OCI-LY1 (cell line): ENCODE measurements around the gene PLCXD3.

ENCODE experiments used
- H2AFZ ChIP-seq: fragments of 200-600 bp; sonication (generic), shearing (Covaris generic); 2 replicates; pipeline ENCODE4 v1.6.0; 2014; ENCODE audit warnings: antibody characterized with exemption, mild to moderate bottlenecking, low read length
- H3F3A ChIP-seq: fragments of 200-600 bp; sonication (generic), shearing (Covaris generic); 2 replicates; pipeline ENCODE4 v1.6.0; 2014; ENCODE audit warnings: mild to moderate bottlenecking, antibody characterized with exemption, low read length, moderate library complexity; ENCODE audit not compliant: insufficient read depth
- H3K27ac ChIP-seq: fragments of 200-600 bp; sonication (generic); 2 replicates; pipeline ENCODE4 v1.5.1; 2014; ENCODE audit warnings: low read length, mixed run types, mild to moderate bottlenecking, low read depth; ENCODE audit not compliant: poor library complexity, severe bottlenecking
- H3K27me3 ChIP-seq: fragments of 200-600 bp; sonication (generic); 2 replicates; pipeline ENCODE4 v1.6.0; 2014; ENCODE audit warnings: antibody characterized with exemption, mild to moderate bottlenecking, low read length, moderate library complexity; ENCODE audit not compliant: insufficient read depth
- H3K36me3 ChIP-seq: fragments of 200-600 bp; sonication (generic); 2 replicates; pipeline ENCODE4 v1.6.1; 2014; ENCODE audit warnings: mild to moderate bottlenecking, antibody characterized with exemption, low read length, moderate library complexity, mixed read lengths; ENCODE audit not compliant: insufficient read depth
- H3K4me1 ChIP-seq: fragments of 200-600 bp; sonication (generic); 2 replicates; pipeline ENCODE4 v1.5.1; 2014; ENCODE audit warnings: mild to moderate bottlenecking, low read length, moderate library complexity; ENCODE audit not compliant: insufficient read depth, severe bottlenecking
- H3K4me2 ChIP-seq: fragments of 200-600 bp; sonication (generic), shearing (Covaris generic); 2 replicates; pipeline ENCODE4 v1.6.1; 2014; ENCODE audit warnings: low read length
- H3K4me3 ChIP-seq: fragments of 200-600 bp; sonication (generic); 2 replicates; pipeline ENCODE4 v1.5.1; 2014; ENCODE audit warnings: low read length, low read depth, mild to moderate bottlenecking, mixed read lengths; ENCODE audit not compliant: poor library complexity, severe bottlenecking
- H3K79me2 ChIP-seq: fragments of 200-600 bp; shearing (Covaris generic); 2 replicates; pipeline ENCODE4 v1.6.1; 2016; ENCODE audit warnings: mixed run types, low read length, mixed read lengths; ENCODE audit not compliant: insufficient read depth
- H3K9ac ChIP-seq: fragments of 200-600 bp; sonication (generic), shearing (Covaris generic); 2 replicates; pipeline ENCODE4 v1.6.1; 2014; ENCODE audit warnings: mild to moderate bottlenecking, low read length, mixed read lengths
- H3K9me2 ChIP-seq: fragments of 200-600 bp; sonication (generic), shearing (Covaris generic); 2 replicates; pipeline ENCODE4 v1.6.1; 2014; ENCODE audit warnings: low read depth, mild to moderate bottlenecking, low read length, mixed read lengths
- H3K9me3 ChIP-seq: fragments of 200-600 bp; shearing (Covaris generic); 2 replicates; pipeline ENCODE4 v1.6.1; 2014; ENCODE audit warnings: low read length, mixed read lengths
- H4K20me1 ChIP-seq: fragments of 200-600 bp; sonication (generic), shearing (Covaris generic); 2 replicates; pipeline ENCODE4 v1.6.0; 2016; ENCODE audit warnings: mild to moderate bottlenecking, low read length; ENCODE audit not compliant: insufficient read depth
- CTCF ChIP-seq: fragments of 200-600 bp; sonication (generic), shearing (Covaris generic); IDR thresholded peaks from 2 replicates; pipeline ENCODE4 v1.5.1; 2017; ENCODE audit warnings: mild to moderate bottlenecking, antibody characterized with exemption, low read length, moderate library complexity, mixed read lengths
- EZH2 ChIP-seq: fragments of 200-600 bp; sonication (generic), shearing (Covaris generic); IDR thresholded peaks from 2 replicates; pipeline ENCODE4 v1.8.0; 2017; ENCODE audit warnings: borderline replicate concordance, mixed run types, mild to moderate bottlenecking, antibody characterized with exemption, low read length, moderate library complexity, mixed read lengths

Gene PLCXD3

GRCh38 chr5:41406936-41407335 lies 103.5 kb downstream of the PLCXD3 start:
- Histone ChIP-seq H3K36me3 (no peaks in the 10 kb centered on the region), H4K20me1 (no peaks in the 10 kb centered on the region), H2AFZ (no peak overlapping the region), H3K9ac (no peak overlapping the region), H3K27ac (no peak overlapping the region), H3K4me3 (no peak overlapping the region), H3K79me2 (no peaks in the 10 kb centered on the region), H3K9me3 (no peaks in the 10 kb centered on the region), H3K4me2 (no peak overlapping the region), H3F3A (no peaks in the 10 kb centered on the region), H3K27me3 (no peaks in the 10 kb centered on the region), H3K9me2 (no peaks in the 10 kb centered on the region), H3K4me1 (no peaks in the 10 kb centered on the region)
- TF ChIP-seq EZH2 (no peak), CTCF (no peak)

GRCh38 chr5:41406424-41406823 lies 104.0 kb downstream of the PLCXD3 start:
- no peaks in the 10 kb centered on the region for H3K36me3 ChIP-seq
- no peak overlapping the region for H3K27ac ChIP-seq
- no peak overlapping the region for H3K9ac ChIP-seq
- no peak for TF ChIP-seq CTCF
- no peak for TF ChIP-seq EZH2
- H2AFZ ChIP-seq, result no peak overlapping the region
- H3K27me3 ChIP-seq, result no peaks in the 10 kb centered on the region
- H3F3A ChIP-seq, result no peaks in the 10 kb centered on the region
- H4K20me1 ChIP-seq, result no peaks in the 10 kb centered on the region
- H3K4me3 ChIP-seq, result no peak overlapping the region
- no peaks in the 10 kb centered on the region for H3K4me1 ChIP-seq
- no peaks in the 10 kb centered on the region for H3K79me2 ChIP-seq
- no peak overlapping the region for H3K4me2 ChIP-seq
- H3K9me2 ChIP-seq, result no peaks in the 10 kb centered on the region
- no peaks in the 10 kb centered on the region for H3K9me3 ChIP-seq

GRCh38 chr5:41404757-41405156 lies 105.6 kb downstream of the PLCXD3 start:
- TF ChIP-seq CTCF (no peak), EZH2 (no peak)
- H3K4me3 ChIP-seq, result no peak overlapping the region
- H3F3A ChIP-seq, result no peaks in the 10 kb centered on the region
- no peak overlapping the region for H2AFZ ChIP-seq
- H3K36me3 ChIP-seq, result no peaks in the 10 kb centered on the region
- H3K4me1 ChIP-seq, result no peaks in the 10 kb centered on the region
- H3K9ac ChIP-seq, result no peak overlapping the region
- H3K4me2 ChIP-seq, result no peak overlapping the region
- H3K27ac ChIP-seq, result no peak overlapping the region
- no peaks in the 10 kb centered on the region for H3K79me2 ChIP-seq
- H3K9me3 ChIP-seq, result no peaks in the 10 kb centered on the region
- no peaks in the 10 kb centered on the region for H3K9me2 ChIP-seq
- no peaks in the 10 kb centered on the region for H4K20me1 ChIP-seq
- no peaks in the 10 kb centered on the region for H3K27me3 ChIP-seq
